Adrenal gland (tissue), 12 donors: ENCODE data around the gene FARP1. TPM values are rescaled to one million over a fixed set of nuclear protein-coding genes. Genes with fewer than 3 reads are reported as not detected.

Source experiments
- DNase-seq, 7 donors: peaks; one replicate each; pipeline ENCODE4 v3.0.0-alpha.2; 2019 to 2020
- H3K27ac ChIP-seq, 5 donors: fragments of 200-600 bp; sonication (generic) in 4 of 5; 1 replicate in 3 of 5; 2 replicates in 2 of 5; pipeline versions ENCODE4 v1.5.1 to v1.8.0; 2016 to 2020; ENCODE audit warnings: mild to moderate bottlenecking in 1 of 5
- H3K27me3 ChIP-seq: fragments of 200-600 bp; 2 replicates; pipeline ENCODE4 v1.8.0; 2021
- H3K36me3 ChIP-seq, 2 donors: fragments of 200-600 bp; replicated peaks in 1 of 2; 1 replicate in 1 of 2; 2 replicates in 1 of 2; pipeline versions ENCODE4 v1.5.1 to v1.8.0; 2018 to 2022
- H3K4me1 ChIP-seq, 2 donors: fragments of 200-600 bp; replicated peaks in 1 of 2; 1 replicate in 1 of 2; 2 replicates in 1 of 2; pipeline versions ENCODE4 v1.5.1 to v1.8.0; 2018 to 2021
- H3K4me3 ChIP-seq, 4 donors: fragments of 200-600 bp; sonication (generic) in 3 of 4; one replicate each; pipeline ENCODE4 v1.5.1; 2016 to 2018
- H3K9me3 ChIP-seq, 3 donors: fragments of 200-600 bp; sonication (generic) in 1 of 3; replicated peaks in 1 of 3; 1 replicate in 2 of 3; 2 replicates in 1 of 3; pipeline versions ENCODE4 v1.5.1 to v1.8.0; 2016 to 2021
- CTCF ChIP-seq, 6 experiments: fragments of 450-650 bp in 4 of 6; fragments of 200-600 bp in 2 of 6; sonication (generic) in 1 of 6; IDR thresholded peaks; 1 replicate in 5 of 6; 2 replicates in 1 of 6; pipeline versions ENCODE4 v1.5.1 to v1.8.0; 2016 to 2021; ENCODE audit warnings: antibody characterized with exemption in 6 of 6, mild to moderate bottlenecking in 2 of 6, moderate library complexity in 1 of 6
- POLR2A ChIP-seq, 2 donors: fragments of 450-650 bp; IDR thresholded peaks; one replicate each; pipeline ENCODE4 v1.6.1; 2017; ENCODE audit warnings: antibody characterized with exemption in 2 of 2, mild to moderate bottlenecking in 2 of 2, moderate library complexity in 1 of 2
- WGBS, 4 donors: extraction: QIAGEN DNeasy Blood & Tissue Kit in 2 of 4; methylation state at CpG; one replicate each; pipeline versions ENCODE4 v1.1.5 to v1.1.7; 2013 to 2017; 5-methylcytosine and 5-hydroxymethylcytosine counted together
- intact Hi-C, 2 donors: fragments of 100-400 bp; cut with DNase I; formaldehyde crosslinking; loops; one replicate each; pipeline versions ENCODE4 v1.14.1 to v1.15.0; 2022 to 2023
- polyA plus RNA-seq, 3 donors: library from polyadenylated mRNA; stranded (reverse); fragments of 200-250 nt in 2 of 3; fragments of 350-450 nt in 1 of 3; fragmentation: Illumina TruSeq in 1 of 3; extraction: RNeasy Lipid Tissue Mini Kit (QIAGEN cat#74804) in 1 of 3; gene quantifications; one replicate each; pipeline ENCODE4 v1.2.3, GENCODE V29; 2013 to 2014
- total RNA-seq, 9 donors: library from RNA; depleted of rRNA in 4 of 9; stranded (reverse); fragments of >200 nt in 4 of 9; fragments of 120-200 nt in 1 of 9; fragmentation: NEBNext Ultra II Directional in 1 of 9; extraction: Animal tissue kit (Norgen Biotek cat#: 25700) in 1 of 9; gene quantifications; one replicate each; pipeline versions ENCODE4 v1.1.0 to v1.2.4, GENCODE V29; 2013 to 2023
- donor health status: healthy with polysubstance abuse.
- donor health status: Bipolar disorder and iron deficiency.
- donor health status: DM: yes; HTN: yes; CAD: no.
- donor health status: DM: no; HTN: no; CAD: no.
- donor health status: DM: no; HTN: no; CAD: no.
- donor health status: DM: yes; HTN: yes; CAD: no.

FARP1 gene
- total and polyA plus RNA-seq, 12 donors = 27.1 to 304 (median 71.6) TPM

- no peak for DNase-seq
- WGBS, 4 donors = 73 to 90% (median 75%) methylated on average over 7 of the region's 7 CpGs
- Histone ChIP-seq H3K36me3 (no peaks in the 10 kb centered on the region), H3K4me1 (peaks cover 0 to 8% of the 10 kb centered on the region in 2 donors), H3K27me3 (no peaks in the 10 kb centered on the region), H3K27ac (no peak overlapping the region), H3K9me3 (no peaks in the 10 kb centered on the region), H3K4me3 (no peak overlapping the region)
- TF ChIP-seq CTCF (IDR thresholded peaks at IDR 0.05) (no peak), POLR2A (IDR thresholded peaks at IDR 0.05) (no peak)
- intact Hi-C loops = no loop called here
Observed at GRCh38 chr13:98405107-98405571, 262.2 kb downstream of the FARP1 start.

GRCh38 chr13:98405690-98406344 lies 262.9 kb downstream of the FARP1 start:
- Histone ChIP-seq H3K4me3 (no peak overlapping the region), H3K9me3 (no peaks in the 10 kb centered on the region), H3K36me3 (no peaks in the 10 kb centered on the region), H3K4me1 (peaks cover 0 to 8% of the 10 kb centered on the region in 2 donors), H3K27me3 (no peaks in the 10 kb centered on the region), H3K27ac (no peak overlapping the region)
- intact Hi-C loops = no loop called here
- WGBS, 4 donors = 62 to 69% (median 67%) methylated on average over 8 of the region's 8 CpGs
- no peak for DNase-seq
- no peak for TF ChIP-seq CTCF (IDR thresholded peaks at IDR 0.05)
- no peak for TF ChIP-seq POLR2A (IDR thresholded peaks at IDR 0.05)

DNA sequence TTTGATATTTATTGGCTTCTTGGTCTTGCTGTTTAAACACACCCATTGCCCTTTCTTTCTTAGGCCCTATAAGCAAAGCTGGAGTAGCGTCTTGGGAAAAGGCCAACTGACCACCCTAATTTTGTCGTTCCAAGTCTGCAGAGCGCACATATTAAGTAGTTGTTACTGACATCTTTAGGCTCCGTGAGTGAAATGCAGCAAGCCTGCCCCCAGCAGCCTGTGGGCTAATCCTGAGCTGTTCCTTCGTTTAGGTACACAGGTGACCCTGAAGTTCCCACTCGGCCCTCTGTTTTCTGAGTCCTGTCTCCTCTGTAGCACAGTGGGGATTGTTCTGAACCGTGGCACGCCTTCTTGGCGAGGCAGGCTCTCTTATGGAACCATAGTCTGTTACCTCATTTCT lies 263.5 kb downstream of the FARP1 start:
- intact Hi-C loops = no loop called here
- H3K27ac ChIP-seq = no peak overlapping the region
- no peak for DNase-seq
- TF ChIP-seq CTCF (IDR thresholded peaks at IDR 0.05) = no peak
- no peak for TF ChIP-seq POLR2A (IDR thresholded peaks at IDR 0.05)
- H3K36me3 ChIP-seq = no peaks in the 10 kb centered on the region
- H3K27me3 ChIP-seq = no peaks in the 10 kb centered on the region
- WGBS, 4 donors = 87 to 89% (median 88%) methylated on average over 9 of the region's 9 CpGs
- no peaks in the 10 kb centered on the region for H3K9me3 ChIP-seq
- peaks cover 0 to 8% of the 10 kb centered on the region in 2 donors for H3K4me1 ChIP-seq
- no peak overlapping the region for H3K4me3 ChIP-seq

GRCh38 chr13:98406971-98407370 lies 264.1 kb downstream of the FARP1 start:
- Histone ChIP-seq H3K9me3 (no peaks in the 10 kb centered on the region), H3K27me3 (no peaks in the 10 kb centered on the region), H3K36me3 (no peaks in the 10 kb centered on the region), H3K4me3 (no peak overlapping the region), H3K4me1 (peaks cover 0 to 8% of the 10 kb centered on the region in 2 donors), H3K27ac (no peak overlapping the region)
- DNase-seq = no peak
- TF ChIP-seq CTCF (IDR thresholded peaks at IDR 0.05) (no peak), POLR2A (IDR thresholded peaks at IDR 0.05) (no peak)
- 96 to 98% (median 97%) methylated on average over 9 of the region's 9 CpGs for WGBS, 4 donors
- intact Hi-C loops = no loop called here
